ENCODE results near the gene C1QTNF5. TPM values are rescaled to one million over a fixed set of nuclear protein-coding genes. Genes with fewer than 3 reads are reported as not detected.

C1QTNF5 gene
- total RNA-seq, 1 donor from 2014 or later, result 0.90 TPM

DNA sequence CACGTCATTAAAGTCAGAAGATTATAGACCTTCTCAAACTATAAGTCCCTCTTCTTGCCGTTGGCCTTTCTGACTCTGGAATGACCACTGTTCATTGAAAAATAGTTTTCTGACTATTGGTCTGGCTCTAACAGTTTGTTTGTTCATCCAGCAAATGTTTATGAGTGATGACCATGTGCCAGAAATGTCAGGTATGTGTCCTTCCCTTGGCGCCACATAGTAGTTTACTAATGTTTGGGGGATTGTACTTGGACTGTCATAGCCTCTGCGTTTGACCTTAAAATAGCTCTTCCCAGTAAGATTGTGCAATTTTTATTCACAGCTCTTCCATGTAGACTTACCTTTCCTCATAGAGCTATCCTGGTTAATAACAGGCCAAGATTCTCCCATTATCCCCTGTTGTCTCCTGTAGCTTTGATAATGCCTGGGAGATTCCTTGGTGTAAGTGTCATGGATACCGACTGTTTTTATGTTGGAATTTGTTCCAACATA lies 37.4 kb downstream of the C1QTNF5 start:
- Mint-ChIP-seq H3K27ac (no peak overlapping the region), H3K27me3 (ENCODE audit: insufficient read depth, low read depth) (no peaks in the 10 kb centered on the region), H3K9me3 (no peaks in the 10 kb centered on the region), H3K4me3 (no peak overlapping the region), H3K36me3 (peaks cover 41% of the 10 kb centered on the region), H3K4me1 (peaks cover 14% of the 10 kb centered on the region)
- Histone ChIP-seq H4K20me1 (ENCODE audit: low read depth) (peaks cover 10% of the 10 kb centered on the region), H3K4me1 (peaks cover 11% of the 10 kb centered on the region), H3F3A (ENCODE audit: low read depth) (peaks cover 14% of the 10 kb centered on the region), H3K36me3 (no peaks in the 10 kb centered on the region), H3K4me3 (no peak overlapping the region), H3K27ac (no peak overlapping the region), H3K4me2 (no peak overlapping the region), H3K9ac (peak overlapping the region; percentile 36), H3K79me2 (ENCODE audit: low read depth) (no peaks in the 10 kb centered on the region), H3K9me3 (ENCODE audit: low read depth) (no peaks in the 10 kb centered on the region), H2AFZ (replicated peaks) (no peak overlapping the region), H3K27me3 (no peaks in the 10 kb centered on the region)
- TF ChIP-seq, protein P1, sequence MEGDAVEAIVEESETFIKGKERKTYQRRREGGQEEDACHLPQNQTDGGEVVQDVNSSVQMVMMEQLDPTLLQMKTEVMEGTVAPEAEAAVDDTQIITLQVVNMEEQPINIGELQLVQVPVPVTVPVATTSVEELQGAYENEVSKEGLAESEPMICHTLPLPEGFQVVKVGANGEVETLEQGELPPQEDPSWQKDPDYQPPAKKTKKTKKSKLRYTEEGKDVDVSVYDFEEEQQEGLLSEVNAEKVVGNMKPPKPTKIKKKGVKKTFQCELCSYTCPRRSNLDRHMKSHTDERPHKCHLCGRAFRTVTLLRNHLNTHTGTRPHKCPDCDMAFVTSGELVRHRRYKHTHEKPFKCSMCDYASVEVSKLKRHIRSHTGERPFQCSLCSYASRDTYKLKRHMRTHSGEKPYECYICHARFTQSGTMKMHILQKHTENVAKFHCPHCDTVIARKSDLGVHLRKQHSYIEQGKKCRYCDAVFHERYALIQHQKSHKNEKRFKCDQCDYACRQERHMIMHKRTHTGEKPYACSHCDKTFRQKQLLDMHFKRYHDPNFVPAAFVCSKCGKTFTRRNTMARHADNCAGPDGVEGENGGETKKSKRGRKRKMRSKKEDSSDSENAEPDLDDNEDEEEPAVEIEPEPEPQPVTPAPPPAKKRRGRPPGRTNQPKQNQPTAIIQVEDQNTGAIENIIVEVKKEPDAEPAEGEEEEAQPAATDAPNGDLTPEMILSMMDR (IDR thresholded peaks at IDR 0.05), result no peak
- DNase-seq (ENCODE audit: low spot score), result no peak

DNA sequence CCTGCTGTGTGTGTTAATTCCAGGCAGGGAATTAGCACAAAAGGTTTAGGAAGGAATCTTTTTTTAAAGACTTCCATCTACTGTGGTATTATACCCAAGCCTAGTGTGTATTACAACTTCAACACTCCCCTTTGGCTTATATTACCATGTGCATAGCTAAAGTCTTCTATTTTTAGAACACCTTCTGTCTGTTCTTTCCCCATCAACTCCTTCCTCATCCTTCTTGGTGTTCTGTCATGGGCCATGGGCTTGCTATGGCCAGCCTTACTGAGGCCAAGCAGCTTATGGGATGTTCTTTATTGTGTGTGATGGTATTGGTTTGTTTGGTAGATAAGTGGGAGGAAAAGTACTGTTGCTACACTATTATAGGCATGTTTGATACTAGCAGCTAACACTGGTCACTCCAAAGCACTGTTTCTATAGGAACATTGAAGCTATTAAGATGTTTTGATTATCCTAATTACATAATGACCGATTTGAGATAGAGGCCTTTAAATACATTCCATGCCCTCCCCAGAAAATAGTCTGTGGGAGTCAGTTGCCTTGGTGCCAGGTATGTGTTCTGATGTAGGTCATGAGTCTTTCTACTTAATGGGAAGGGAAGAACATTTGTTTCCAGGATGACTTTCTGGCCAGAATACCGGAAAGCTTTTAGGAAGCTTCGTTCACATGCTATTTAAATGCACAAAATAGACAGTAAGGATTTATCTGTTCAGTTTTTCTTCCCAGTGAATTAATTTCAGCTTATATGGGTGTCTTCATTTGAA lies 40.3 kb downstream of the C1QTNF5 start:
- peaks cover 50% of the 10 kb centered on the region for H3K36me3 Mint-ChIP-seq

DNA sequence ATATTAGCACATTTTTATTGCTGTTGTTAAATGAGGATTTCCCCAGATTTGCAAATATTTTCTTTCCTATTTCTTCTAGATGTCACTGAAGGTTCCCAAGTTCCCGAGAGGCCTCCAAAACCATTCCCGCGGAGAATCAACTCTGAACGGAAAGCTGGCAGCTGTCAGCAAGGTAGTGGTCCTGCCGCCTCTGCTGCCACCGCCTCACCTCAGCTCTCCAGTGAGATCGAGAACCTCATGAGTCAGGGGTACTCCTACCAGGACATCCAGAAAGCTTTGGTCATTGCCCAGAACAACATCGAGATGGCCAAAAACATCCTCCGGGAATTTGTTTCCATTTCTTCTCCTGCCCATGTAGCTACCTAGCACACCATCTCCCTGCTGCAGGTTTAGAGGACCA lies 41.3 kb downstream of the C1QTNF5 start:
- H3K79me2 ChIP-seq (ENCODE audit: low read depth), result no peaks in the 10 kb centered on the region
- Mint-ChIP-seq H3K27me3 (ENCODE audit: insufficient read depth, low read depth) (no peaks in the 10 kb centered on the region), H3K9me3 (no peaks in the 10 kb centered on the region), H3K4me3 (no peak overlapping the region), H3K4me1 (no peaks in the 10 kb centered on the region), H3K27ac (no peak overlapping the region), H3K36me3 (peaks cover 50% of the 10 kb centered on the region)
- no peak overlapping the region for H2AFZ ChIP-seq (replicated peaks)
- H3K27ac ChIP-seq, result no peak overlapping the region
- no peak overlapping the region for H3K9ac ChIP-seq
- no peaks in the 10 kb centered on the region for H4K20me1 ChIP-seq (ENCODE audit: low read depth)
- DNase-seq (ENCODE audit: low spot score), result no peak
- no peaks in the 10 kb centered on the region for H3K4me1 ChIP-seq
- no peaks in the 10 kb centered on the region for H3K27me3 ChIP-seq
- no peak overlapping the region for H3K4me2 ChIP-seq
- no peak overlapping the region for H3K4me3 ChIP-seq
- H3F3A ChIP-seq (ENCODE audit: low read depth), result no peaks in the 10 kb centered on the region
- TF ChIP-seq EZH2phosphoT487 (IDR thresholded peaks at IDR 0.05), result no peak
- TF ChIP-seq EZH2 (IDR thresholded peaks at IDR 0.05), result no peak
- TF ChIP-seq, protein P1 (IDR thresholded peaks at IDR 0.05), result no peak
- no peaks in the 10 kb centered on the region for H3K36me3 ChIP-seq
- no peaks in the 10 kb centered on the region for H3K9me3 ChIP-seq (ENCODE audit: low read depth)

More for the DNA sequence above, 40.3 kb downstream of the C1QTNF5 start:
- TF ChIP-seq EZH2 (IDR thresholded peaks at IDR 0.05) (no peak), EZH2phosphoT487 (IDR thresholded peaks at IDR 0.05) (no peak)
- TF ChIP-seq, protein P1 (IDR thresholded peaks at IDR 0.05), result no peak
- no peak overlapping the region for H2AFZ ChIP-seq (replicated peaks)
- Mint-ChIP-seq H3K9me3 (no peaks in the 10 kb centered on the region), H3K27ac (no peak overlapping the region), H3K4me3 (no peak overlapping the region), H3K27me3 (ENCODE audit: insufficient read depth, low read depth) (no peaks in the 10 kb centered on the region), H3K4me1 (no peaks in the 10 kb centered on the region)
- no peaks in the 10 kb centered on the region for H3K9me3 ChIP-seq (ENCODE audit: low read depth)
- no peak for DNase-seq (ENCODE audit: low spot score)
- no peaks in the 10 kb centered on the region for H3K36me3 ChIP-seq
- no peak overlapping the region for H3K4me3 ChIP-seq
- no peaks in the 10 kb centered on the region for H3K27me3 ChIP-seq
- no peak overlapping the region for H3K4me2 ChIP-seq
- no peaks in the 10 kb centered on the region for H3K4me1 ChIP-seq
- H3K27ac ChIP-seq, result no peak overlapping the region
- no peaks in the 10 kb centered on the region for H4K20me1 ChIP-seq (ENCODE audit: low read depth)
- no peaks in the 10 kb centered on the region for H3K79me2 ChIP-seq (ENCODE audit: low read depth)
- no peaks in the 10 kb centered on the region for H3F3A ChIP-seq (ENCODE audit: low read depth)
- peak overlapping the region; percentile 25 for H3K9ac ChIP-seq
